Keratinocyte (primary cell): ENCODE measurements around the gene TAS2R46. TPM values are rescaled to one million over a fixed set of nuclear protein-coding genes. Genes with fewer than 3 reads are reported as not detected.

Experiments
- DNase-seq: peaks from one replicate; pipeline ENCODE4 v3.0.0-alpha.2; 2011; ENCODE audit warnings: low read depth, missing footprints, low spot score
- FAIRE-seq: peaks from 2 replicates; lab custom pipeline; 2011; peaks lifted over from hg19 to GRCh38; lab: Jason Lieb, UNC
- H2AFZ ChIP-seq: 2 replicates; pipeline ENCODE4 v1.6.0; 2012; ENCODE audit warnings: low read length, control low read depth, inconsistent platforms; ENCODE audit not compliant: control insufficient read depth
- H3K27ac ChIP-seq: 2 replicates; pipeline ENCODE4 v1.5.1; 2011; ENCODE audit warnings: low read length; ENCODE audit not compliant: control insufficient read depth, insufficient read depth
- H3K27me3 ChIP-seq: 3 replicates; pipeline ENCODE4 v1.6.0; 2011; ENCODE audit warnings: low read length; ENCODE audit not compliant: control insufficient read depth, insufficient read depth; ENCODE audit errors: extremely low read depth
- H3K36me3 ChIP-seq, 2 experiments: 2 replicates in 1 of 2; 3 replicates in 1 of 2; pipeline ENCODE4 v1.5.1; 2011; ENCODE audit warnings: low read length in 2 of 2, mild to moderate bottlenecking in 1 of 2; ENCODE audit not compliant: control insufficient read depth in 2 of 2, insufficient read depth in 2 of 2; ENCODE audit errors: extremely low read depth in 1 of 2
- H3K4me1 ChIP-seq: 3 replicates; pipeline ENCODE4 v1.5.1; 2011; ENCODE audit warnings: low read length; ENCODE audit not compliant: control insufficient read depth, insufficient read depth; ENCODE audit errors: extremely low read depth
- H3K4me2 ChIP-seq: 3 replicates; pipeline ENCODE4 v1.6.0; 2011; ENCODE audit warnings: low read depth, low read length; ENCODE audit not compliant: control insufficient read depth, insufficient read depth; ENCODE audit errors: extremely low read depth
- H3K4me3 ChIP-seq, 3 experiments: fragments of 200-600 bp in 1 of 3; sonication (generic) in 1 of 3; 2 replicates in 2 of 3; 3 replicates in 1 of 3; pipeline ENCODE4 v1.5.1; 2011 to 2016; ENCODE audit warnings: low read length in 3 of 3, mild to moderate bottlenecking in 3 of 3, control low read depth in 2 of 3, inconsistent platforms in 1 of 3, low read depth in 1 of 3, mixed read lengths in 1 of 3, mixed run types in 1 of 3, moderate library complexity in 1 of 3; ENCODE audit not compliant: control insufficient read depth in 2 of 3, insufficient read depth in 2 of 3; ENCODE audit errors: extremely low read depth in 1 of 3
- H3K79me2 ChIP-seq: 2 replicates; pipeline ENCODE4 v1.6.0; 2012; ENCODE audit warnings: low read length; ENCODE audit not compliant: control insufficient read depth, insufficient read depth
- H3K9ac ChIP-seq: 3 replicates; pipeline ENCODE4 v1.6.0; 2011; ENCODE audit warnings: low read length; ENCODE audit not compliant: control insufficient read depth, insufficient read depth; ENCODE audit errors: extremely low read depth
- H3K9me1 ChIP-seq: 3 replicates; pipeline ENCODE4 v1.6.0; 2011; ENCODE audit warnings: low read length; ENCODE audit not compliant: control insufficient read depth, insufficient read depth; ENCODE audit errors: extremely low read depth
- H3K9me3 ChIP-seq: 2 replicates; pipeline ENCODE4 v1.5.1; 2012; ENCODE audit warnings: low read depth, low read length; ENCODE audit not compliant: control insufficient read depth
- H4K20me1 ChIP-seq: 3 replicates; pipeline ENCODE4 v1.6.0; 2011; ENCODE audit warnings: low read length; ENCODE audit not compliant: control insufficient read depth, insufficient read depth; ENCODE audit errors: extremely low read depth
- EZH2 ChIP-seq: IDR thresholded peaks from one replicate; pipeline ENCODE4 v1.6.1; 2012; ENCODE audit warnings: inconsistent platforms, mild to moderate bottlenecking, low read length, moderate library complexity
- dilution Hi-C: fragments of 300-500 bp; cut with MboI; formaldehyde crosslinking; loops from one replicate; pipeline ENCODE4 v1.7.0; 2020; ENCODE audit warnings: low sequenced_read_pairs; ENCODE audit not compliant: extremely low pct_ligation_motif_present
- polyA plus RNA-seq, 5 experiments: library from polyadenylated mRNA; depleted of rRNA in 3 of 5; stranded (reverse) in 3 of 5; stranded (forward) in 1 of 5; unstranded in 1 of 5; fragments of >200 nt; gene quantifications; 1 replicate in 1 of 5; 2 replicates in 3 of 5; 3 replicates in 1 of 5; pipeline versions ENCODE4 v1.2.1 to v1.2.3, GENCODE V29; 2011 to 2012; ENCODE audit warnings: missing spikeins in 2 of 5, low read depth in 1 of 5, low replicate concordance in 1 of 5
- TF ChIP-seq, protein P1 (sequence below), 3 experiments: IDR thresholded peaks in 1 of 3; conservative IDR thresholded peaks in 1 of 3; optimal IDR thresholded peaks in 1 of 3; 2 replicates in 2 of 3; 3 replicates in 1 of 3; pipeline versions ENCODE3 to v1.5.1; 2011; ENCODE audit warnings: low read length in 3 of 3, mild to moderate bottlenecking in 3 of 3, moderate library complexity in 2 of 3, control low read depth in 1 of 3, inconsistent platforms in 1 of 3; ENCODE audit not compliant: insufficient read depth in 2 of 3; ENCODE audit errors: extremely low read depth in 1 of 3

Gene TAS2R46
- polyA plus RNA-seq, 1 donor (not counting 4 experiments of a cell fraction or from before 2014, with no cell fraction given), result 0.10 TPM

- H3K27ac ChIP-seq, result no peak overlapping the region
- no peak overlapping the region for H3K9ac ChIP-seq
- no peaks in the 10 kb centered on the region for H3K27me3 ChIP-seq
- no peak overlapping the region for H2AFZ ChIP-seq
- no peaks in the 10 kb centered on the region for H4K20me1 ChIP-seq
- no peak overlapping the region for H3K4me2 ChIP-seq
- DNase-seq (no peak), FAIRE-seq (no peak)
- H3K36me3 ChIP-seq, result no peaks in the 10 kb centered on the region
- TF ChIP-seq EZH2, result no peak
- TF ChIP-seq, protein P1, sequence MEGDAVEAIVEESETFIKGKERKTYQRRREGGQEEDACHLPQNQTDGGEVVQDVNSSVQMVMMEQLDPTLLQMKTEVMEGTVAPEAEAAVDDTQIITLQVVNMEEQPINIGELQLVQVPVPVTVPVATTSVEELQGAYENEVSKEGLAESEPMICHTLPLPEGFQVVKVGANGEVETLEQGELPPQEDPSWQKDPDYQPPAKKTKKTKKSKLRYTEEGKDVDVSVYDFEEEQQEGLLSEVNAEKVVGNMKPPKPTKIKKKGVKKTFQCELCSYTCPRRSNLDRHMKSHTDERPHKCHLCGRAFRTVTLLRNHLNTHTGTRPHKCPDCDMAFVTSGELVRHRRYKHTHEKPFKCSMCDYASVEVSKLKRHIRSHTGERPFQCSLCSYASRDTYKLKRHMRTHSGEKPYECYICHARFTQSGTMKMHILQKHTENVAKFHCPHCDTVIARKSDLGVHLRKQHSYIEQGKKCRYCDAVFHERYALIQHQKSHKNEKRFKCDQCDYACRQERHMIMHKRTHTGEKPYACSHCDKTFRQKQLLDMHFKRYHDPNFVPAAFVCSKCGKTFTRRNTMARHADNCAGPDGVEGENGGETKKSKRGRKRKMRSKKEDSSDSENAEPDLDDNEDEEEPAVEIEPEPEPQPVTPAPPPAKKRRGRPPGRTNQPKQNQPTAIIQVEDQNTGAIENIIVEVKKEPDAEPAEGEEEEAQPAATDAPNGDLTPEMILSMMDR (optimal IDR thresholded peaks at IDR 0.05 in 1 of 3, IDR thresholded peaks at IDR 0.05 in 1 of 3, conservative IDR thresholded peaks at IDR 0.05 in 1 of 3; ENCODE audit: extremely low read depth in 1 of 3, insufficient read depth in 2 of 3, low read length in 3 of 3), result no peak
- H3K9me1 ChIP-seq, result no peaks in the 10 kb centered on the region
- H3K9me3 ChIP-seq, result no peaks in the 10 kb centered on the region
- no peaks in the 10 kb centered on the region for H3K4me1 ChIP-seq
- dilution Hi-C loops, result no loop called here
- no peak overlapping the region for H3K4me3 ChIP-seq
- H3K79me2 ChIP-seq, result no peaks in the 10 kb centered on the region
These were observed 13.5 kb upstream of the TAS2R46 start for GRCh38 chr12:11075642-11076041.

DNA sequence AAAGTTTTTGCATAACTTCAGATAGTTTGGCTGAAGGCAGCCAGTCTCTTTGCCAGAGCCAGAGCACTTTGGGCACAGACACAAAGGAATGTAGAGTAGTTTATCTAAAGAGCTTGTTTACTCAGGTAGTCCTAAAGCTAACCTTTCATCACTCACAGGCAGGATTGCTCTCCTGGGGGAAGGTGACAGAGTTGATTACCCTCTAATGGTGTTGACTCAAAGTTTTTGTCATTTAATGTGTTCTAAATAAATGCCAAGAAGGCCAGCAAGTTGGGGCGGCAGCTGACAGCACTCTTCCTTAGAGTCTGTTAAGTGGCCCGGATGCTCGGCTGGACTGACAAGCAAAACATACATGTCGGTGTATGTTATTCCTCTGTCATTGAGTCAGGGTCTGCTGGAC is 9.3 kb upstream of the TAS2R46 start:
- Histone ChIP-seq H3K4me2 (no peak overlapping the region), H3K36me3 (no peaks in the 10 kb centered on the region), H3K27me3 (no peaks in the 10 kb centered on the region), H3K9me1 (no peaks in the 10 kb centered on the region), H3K9me3 (no peaks in the 10 kb centered on the region), H2AFZ (no peak overlapping the region), H3K4me3 (no peak overlapping the region), H3K79me2 (no peaks in the 10 kb centered on the region), H3K27ac (no peak overlapping the region), H3K9ac (no peak overlapping the region), H4K20me1 (no peaks in the 10 kb centered on the region), H3K4me1 (no peaks in the 10 kb centered on the region)
- FAIRE-seq (no peak), DNase-seq (no peak)
- no peak for TF ChIP-seq EZH2
- TF ChIP-seq, protein P1 (optimal IDR thresholded peaks at IDR 0.05 in 1 of 3, IDR thresholded peaks at IDR 0.05 in 1 of 3, conservative IDR thresholded peaks at IDR 0.05 in 1 of 3; ENCODE audit: extremely low read depth in 1 of 3, insufficient read depth in 2 of 3, low read length in 3 of 3), result no peak
- dilution Hi-C loops, result no loop called here
